Astrocyte of the cerebellum (primary cell): ENCODE measurements around the gene OTOF.
A peak's percentile ranks its signal among the peaks of the same experiment; 100 is the strongest.

Experiments used
- DNase-seq: peaks from one replicate; pipeline ENCODE4 v3.0.0-alpha.2; 2011; ENCODE audit warnings: low read depth
- H3K4me3 ChIP-seq: 2 replicates; pipeline ENCODE4 v1.5.1; 2011; ENCODE audit warnings: mild to moderate bottlenecking, low read depth, low read length, moderate library complexity
- CTCF ChIP-seq: IDR thresholded peaks from 2 replicates; pipeline ENCODE4 v1.5.1; 2012; ENCODE audit warnings: low read length, low read depth, moderate library complexity, mild to moderate bottlenecking; ENCODE audit errors: missing control alignments
- in situ Hi-C: cut with HindIII; loops from 2 replicates; pipeline ENCODE4 v1.10.0; 2017; ENCODE audit warnings: low sequenced_read_pairs

Gene OTOF

GRCh38 chr2:26474261-26474785 is 3.6 kb downstream of the OTOF start:
- DNase-seq: no peak
- TF ChIP-seq CTCF: no peak
- in situ Hi-C loops: no loop called here
- H3K4me3 ChIP-seq: no peak overlapping the region

DNA sequence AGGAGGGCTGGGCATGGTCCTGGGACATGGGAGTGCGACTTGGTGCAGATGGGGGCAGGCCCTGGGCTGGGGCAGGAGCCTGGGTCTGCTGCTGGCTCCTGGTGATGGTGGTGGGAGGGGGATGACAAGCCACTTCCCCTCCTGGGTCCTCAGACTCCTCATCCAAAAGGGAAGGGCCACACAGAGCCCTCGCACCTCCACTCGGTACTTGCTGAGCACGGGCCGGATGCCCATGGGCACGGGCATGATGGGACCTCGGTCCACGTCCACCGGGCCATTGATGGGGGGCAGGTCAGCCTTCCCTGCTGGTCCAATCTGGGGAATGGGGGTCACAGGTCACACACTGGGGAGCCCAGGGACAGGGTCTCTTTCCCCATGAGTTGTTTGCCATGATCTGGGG is 4.1 kb downstream of the OTOF start:
- H3K4me3 ChIP-seq: no peak overlapping the region
- no peak for TF ChIP-seq CTCF
- in situ Hi-C loops: no loop called here
- no peak for DNase-seq

DNA sequence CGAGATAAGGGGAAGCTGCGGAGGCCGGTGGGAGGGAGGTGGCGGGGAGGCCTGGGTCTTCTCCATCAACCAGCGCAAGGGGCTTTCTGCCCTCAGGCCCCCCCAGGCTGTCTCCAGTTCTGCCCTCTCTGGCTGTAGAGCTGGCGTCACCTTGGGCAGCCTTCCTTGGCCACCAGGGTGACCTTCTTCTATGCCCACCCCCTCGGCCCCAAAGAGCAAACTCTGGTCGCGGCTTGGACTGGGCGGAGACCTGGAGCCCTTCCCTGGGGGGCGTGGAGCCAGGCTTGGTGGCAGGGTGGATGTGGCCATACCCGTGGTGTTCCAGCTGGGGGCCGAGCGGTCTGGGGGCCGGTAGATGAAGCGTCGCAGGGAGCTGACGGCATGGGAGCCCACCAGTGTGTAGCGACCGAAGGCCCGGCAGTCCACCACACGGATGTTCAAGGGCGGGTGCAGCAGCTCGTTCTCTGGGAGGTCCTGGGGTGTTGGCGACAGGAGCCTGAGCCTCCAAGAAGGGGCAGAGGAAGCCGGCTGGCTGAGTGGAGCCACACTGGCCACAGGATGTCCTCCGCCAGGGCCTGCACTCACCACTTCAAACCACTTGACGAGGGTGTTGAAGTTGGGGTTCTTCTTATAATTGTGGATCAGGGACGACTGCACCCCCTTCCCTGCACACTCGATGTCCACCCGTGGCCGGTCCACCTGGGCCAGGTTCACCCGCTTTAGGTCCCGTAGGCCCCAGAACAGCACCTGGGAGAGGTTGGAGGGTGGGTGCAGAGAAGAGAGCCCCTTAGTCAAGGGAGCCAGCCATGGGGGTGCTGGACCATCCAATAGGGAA is 4.9 kb downstream of the OTOF start:
- TF ChIP-seq CTCF: no peak
- in situ Hi-C loops: no loop called here
- no peak for DNase-seq
- no peak overlapping the region for H3K4me3 ChIP-seq

DNA sequence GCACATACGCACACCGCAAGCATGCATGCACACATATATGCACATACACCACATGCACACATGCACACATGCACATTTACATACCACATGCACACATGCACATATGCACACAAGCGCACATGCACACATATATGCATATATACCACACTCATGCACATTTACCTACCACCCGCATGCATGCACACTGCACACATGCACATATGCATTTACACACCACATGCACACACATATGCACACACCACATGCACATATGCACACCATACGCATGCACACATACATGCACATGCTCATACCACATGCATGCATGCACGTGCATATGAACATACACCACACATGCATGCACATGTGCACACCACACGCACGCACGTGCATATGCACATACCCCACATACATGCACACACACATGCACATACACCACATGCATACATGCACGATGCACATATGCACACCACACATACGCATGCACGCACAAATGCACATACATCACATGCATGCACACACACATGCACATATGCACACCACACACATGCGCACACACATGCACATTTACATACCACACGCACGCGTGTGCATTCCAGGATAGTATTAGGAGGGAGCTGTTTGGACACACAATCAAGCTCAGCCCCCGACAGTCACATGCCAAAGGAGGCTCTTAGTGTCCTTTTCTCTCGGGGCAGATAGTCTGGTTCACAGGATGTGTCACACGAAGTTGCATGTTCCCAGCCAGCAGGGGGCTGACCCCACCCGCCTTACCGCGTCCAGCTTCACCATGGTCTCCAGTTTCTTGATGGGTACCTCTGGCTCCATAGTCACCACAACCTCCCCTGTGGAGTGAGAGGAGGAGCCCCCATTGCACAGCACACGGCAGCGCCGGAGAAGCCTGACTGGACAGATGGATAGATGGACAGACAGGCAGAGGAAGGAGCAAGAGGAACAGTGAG is 5.9 kb downstream of the OTOF start:
- DNase-seq: no peak
- in situ Hi-C loops: no loop called here
- no peak overlapping the region for H3K4me3 ChIP-seq
- no peak for TF ChIP-seq CTCF

- TF ChIP-seq CTCF: peak; percentile 22
- H3K4me3 ChIP-seq: no peak overlapping the region
- no peak for DNase-seq
- in situ Hi-C loops: no loop called here
These were observed 6.6 kb downstream of the OTOF start for GRCh38 chr2:26471289-26471688.

GRCh38 chr2:26470601-26471260 is 7.2 kb downstream of the OTOF start:
- in situ Hi-C loops: no loop called here
- no peak for DNase-seq
- H3K4me3 ChIP-seq: no peak overlapping the region
- no peak for TF ChIP-seq CTCF
